ENCODE data around the gene ACSM3.

The ACSM3 gene

GRCh38 chr16:20765732-20766131 is 1.9 kb downstream of the ACSM3 start:
- Histone ChIP-seq H3K36me3 (ENCODE audit: control insufficient read depth, insufficient read depth, low read length) (no peaks in the 10 kb centered on the region), H3K27me3 (ENCODE audit: control insufficient read depth, insufficient read depth, low read length) (no peaks in the 10 kb centered on the region), H2AFZ (no peak overlapping the region), H3K27ac (no peak overlapping the region), H3K9me3 (ENCODE audit: control insufficient read depth, low read length) (no peaks in the 10 kb centered on the region), H3K4me3 (ENCODE audit: low read depth, low read length) (no peak overlapping the region), H3K4me2 (ENCODE audit: low read length) (no peak overlapping the region), H3K4me1 (no peaks in the 10 kb centered on the region), H3K9ac (no peak overlapping the region), H3K79me2 (no peaks in the 10 kb centered on the region)
- TF ChIP-seq CTCF (IDR thresholded peaks at IDR 0.05) = no peak

DNA sequence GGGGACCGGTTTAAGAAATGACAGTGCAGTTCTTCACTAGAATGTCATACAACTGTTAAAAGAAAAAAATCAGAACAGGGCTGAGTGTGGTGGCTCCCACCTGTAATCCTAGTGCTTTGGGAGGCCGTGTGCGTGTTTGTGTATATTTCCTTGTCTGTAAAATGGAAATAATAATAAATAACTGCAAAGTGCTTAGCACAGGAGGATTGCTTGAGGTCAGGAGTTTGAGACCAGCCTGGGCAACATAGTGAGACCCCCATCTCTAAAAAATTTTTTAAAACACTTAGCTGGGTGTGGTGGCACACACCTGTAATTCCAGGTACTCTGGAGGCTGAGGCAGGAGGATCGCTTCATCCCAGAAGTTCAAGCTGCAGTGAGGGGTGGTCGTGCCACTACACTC is 2.5 kb downstream of the ACSM3 start:
- H3K4me3 ChIP-seq (ENCODE audit: low read depth, low read length) = no peak overlapping the region
- H3K4me1 ChIP-seq = no peaks in the 10 kb centered on the region
- H3K27ac ChIP-seq = no peak overlapping the region
- H3K27me3 ChIP-seq (ENCODE audit: control insufficient read depth, insufficient read depth, low read length) = no peaks in the 10 kb centered on the region
- no peaks in the 10 kb centered on the region for H3K36me3 ChIP-seq (ENCODE audit: control insufficient read depth, insufficient read depth, low read length)
- H3K79me2 ChIP-seq = no peaks in the 10 kb centered on the region
- no peak overlapping the region for H2AFZ ChIP-seq
- H3K9ac ChIP-seq = no peak overlapping the region
- no peaks in the 10 kb centered on the region for H3K9me3 ChIP-seq (ENCODE audit: control insufficient read depth, low read length)
- no peak for TF ChIP-seq CTCF (IDR thresholded peaks at IDR 0.05)
- no peak overlapping the region for H3K4me2 ChIP-seq (ENCODE audit: low read length)

- Histone ChIP-seq H3K4me2 (ENCODE audit: low read length) (no peak overlapping the region), H3K4me1 (no peaks in the 10 kb centered on the region), H2AFZ (no peak overlapping the region), H3K79me2 (no peaks in the 10 kb centered on the region), H3K36me3 (ENCODE audit: control insufficient read depth, insufficient read depth, low read length) (no peaks in the 10 kb centered on the region), H3K4me3 (ENCODE audit: low read depth, low read length) (no peak overlapping the region), H3K9ac (no peak overlapping the region), H3K27ac (no peak overlapping the region), H3K9me3 (ENCODE audit: control insufficient read depth, low read length) (no peaks in the 10 kb centered on the region), H3K27me3 (ENCODE audit: control insufficient read depth, insufficient read depth, low read length) (no peaks in the 10 kb centered on the region)
- no peak for TF ChIP-seq CTCF (IDR thresholded peaks at IDR 0.05)
These were observed 3.8 kb downstream of the ACSM3 start for GRCh38 chr16:20767577-20767976.

GRCh38 chr16:20768121-20768520 is 4.3 kb downstream of the ACSM3 start:
- no peaks in the 10 kb centered on the region for H3K79me2 ChIP-seq
- TF ChIP-seq CTCF (IDR thresholded peaks at IDR 0.05) = no peak
- H3K4me2 ChIP-seq (ENCODE audit: low read length) = no peak overlapping the region
- no peaks in the 10 kb centered on the region for H3K36me3 ChIP-seq (ENCODE audit: control insufficient read depth, insufficient read depth, low read length)
- H3K9ac ChIP-seq = no peak overlapping the region
- H3K27me3 ChIP-seq (ENCODE audit: control insufficient read depth, insufficient read depth, low read length) = no peaks in the 10 kb centered on the region
- no peak overlapping the region for H3K27ac ChIP-seq
- H3K4me3 ChIP-seq (ENCODE audit: low read depth, low read length) = no peak overlapping the region
- H3K9me3 ChIP-seq (ENCODE audit: control insufficient read depth, low read length) = no peaks in the 10 kb centered on the region
- H2AFZ ChIP-seq = no peak overlapping the region
- no peaks in the 10 kb centered on the region for H3K4me1 ChIP-seq

DNA sequence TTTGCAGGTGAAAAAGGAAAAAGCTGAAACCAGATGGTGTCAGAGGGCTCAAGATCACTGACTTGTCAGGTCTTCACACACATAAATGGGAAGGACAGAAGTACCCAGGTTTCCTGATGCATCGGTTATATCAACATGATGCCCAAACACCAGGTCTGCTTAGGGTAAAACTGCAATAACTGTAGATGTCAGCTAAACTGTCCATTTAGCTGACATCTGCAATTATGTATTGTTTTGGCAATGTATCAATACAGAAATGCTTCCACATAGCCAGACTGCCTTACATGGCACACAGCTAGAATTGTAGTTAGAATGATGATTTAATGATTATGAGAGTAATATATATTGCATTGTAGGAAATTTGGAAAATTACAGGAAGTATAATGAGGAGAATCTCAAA is 5.0 kb downstream of the ACSM3 start:
- Histone ChIP-seq H3K9ac (no peak overlapping the region), H3K9me3 (ENCODE audit: control insufficient read depth, low read length) (no peaks in the 10 kb centered on the region), H3K4me2 (ENCODE audit: low read length) (no peak overlapping the region), H3K27ac (no peak overlapping the region), H3K4me3 (ENCODE audit: low read depth, low read length) (no peak overlapping the region), H3K4me1 (no peaks in the 10 kb centered on the region), H3K27me3 (ENCODE audit: control insufficient read depth, insufficient read depth, low read length) (no peaks in the 10 kb centered on the region), H3K79me2 (no peaks in the 10 kb centered on the region), H3K36me3 (ENCODE audit: control insufficient read depth, insufficient read depth, low read length) (no peaks in the 10 kb centered on the region), H2AFZ (no peak overlapping the region)
- no peak for TF ChIP-seq CTCF (IDR thresholded peaks at IDR 0.05)
